Measurements from ENCODE around the gene RALGDS.

The RALGDS gene

DNA sequence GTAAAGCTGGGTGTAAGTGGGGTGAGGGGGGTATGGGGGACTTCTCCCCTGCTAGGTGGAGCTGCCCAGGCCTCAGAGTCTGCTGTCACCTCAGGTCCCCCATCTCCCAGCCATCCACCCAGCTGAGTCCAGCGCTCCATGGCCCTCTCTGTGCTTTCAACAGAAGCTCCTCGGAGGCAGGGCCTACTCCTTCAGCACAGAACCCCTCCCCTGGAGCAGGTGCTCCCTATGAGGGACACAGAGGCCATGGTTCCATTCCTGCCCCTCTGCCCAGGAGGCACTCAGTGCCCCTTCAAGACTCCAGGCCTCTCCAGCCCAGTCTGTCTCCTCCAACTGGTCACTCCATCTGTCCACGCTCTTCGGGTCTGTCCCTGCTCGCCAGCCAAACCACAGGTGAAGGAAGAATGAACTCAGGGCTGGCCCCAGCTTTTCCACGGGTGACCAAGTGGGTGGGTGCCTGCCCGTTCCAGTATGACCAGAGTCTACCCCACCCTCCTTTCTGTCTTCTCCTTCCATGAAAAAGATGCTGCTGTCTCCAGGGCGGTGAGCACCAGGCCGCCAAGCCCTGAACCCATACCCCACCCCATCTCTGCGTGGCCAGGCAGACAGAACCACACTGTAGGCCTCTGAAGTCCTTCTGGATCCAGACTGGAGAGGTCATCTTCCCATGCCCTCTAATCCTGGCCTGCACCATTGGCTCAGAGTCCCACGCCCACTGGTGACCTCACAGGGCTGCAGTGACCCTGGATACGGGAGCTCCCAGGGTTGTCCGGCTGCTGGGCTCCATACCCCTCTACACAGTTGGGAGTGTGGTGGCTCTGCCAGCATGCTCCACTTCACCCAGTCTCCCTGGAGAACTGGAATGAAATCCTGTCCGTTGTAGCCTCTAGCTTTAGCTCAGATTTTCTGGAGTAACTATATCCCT lies 30.8 kb upstream of the RALGDS start:
- DNase-seq (ENCODE audit: low read depth, low spot score) = no peak

DNA sequence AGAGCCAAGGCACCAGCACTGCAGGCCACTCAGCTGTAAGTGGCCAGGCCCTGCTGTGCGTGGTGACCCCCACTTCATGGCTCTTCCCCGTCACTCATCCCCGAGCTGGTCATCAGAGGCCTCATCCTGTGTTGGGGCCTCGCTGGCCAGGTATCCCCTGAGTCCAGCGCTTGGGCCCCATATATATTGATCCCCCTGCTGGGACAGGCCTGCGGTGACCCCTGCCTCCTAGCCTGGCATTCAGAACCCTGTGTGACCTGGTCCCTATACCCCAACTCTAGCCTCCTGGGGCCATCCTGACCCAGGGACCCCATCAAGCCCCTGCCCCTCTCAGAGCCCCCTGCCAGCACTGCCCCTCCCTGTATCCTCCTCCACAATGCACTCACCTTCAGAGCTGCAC lies 30.0 kb upstream of the RALGDS start:
- DNase-seq (ENCODE audit: low read depth, low spot score) = no peak

DNA sequence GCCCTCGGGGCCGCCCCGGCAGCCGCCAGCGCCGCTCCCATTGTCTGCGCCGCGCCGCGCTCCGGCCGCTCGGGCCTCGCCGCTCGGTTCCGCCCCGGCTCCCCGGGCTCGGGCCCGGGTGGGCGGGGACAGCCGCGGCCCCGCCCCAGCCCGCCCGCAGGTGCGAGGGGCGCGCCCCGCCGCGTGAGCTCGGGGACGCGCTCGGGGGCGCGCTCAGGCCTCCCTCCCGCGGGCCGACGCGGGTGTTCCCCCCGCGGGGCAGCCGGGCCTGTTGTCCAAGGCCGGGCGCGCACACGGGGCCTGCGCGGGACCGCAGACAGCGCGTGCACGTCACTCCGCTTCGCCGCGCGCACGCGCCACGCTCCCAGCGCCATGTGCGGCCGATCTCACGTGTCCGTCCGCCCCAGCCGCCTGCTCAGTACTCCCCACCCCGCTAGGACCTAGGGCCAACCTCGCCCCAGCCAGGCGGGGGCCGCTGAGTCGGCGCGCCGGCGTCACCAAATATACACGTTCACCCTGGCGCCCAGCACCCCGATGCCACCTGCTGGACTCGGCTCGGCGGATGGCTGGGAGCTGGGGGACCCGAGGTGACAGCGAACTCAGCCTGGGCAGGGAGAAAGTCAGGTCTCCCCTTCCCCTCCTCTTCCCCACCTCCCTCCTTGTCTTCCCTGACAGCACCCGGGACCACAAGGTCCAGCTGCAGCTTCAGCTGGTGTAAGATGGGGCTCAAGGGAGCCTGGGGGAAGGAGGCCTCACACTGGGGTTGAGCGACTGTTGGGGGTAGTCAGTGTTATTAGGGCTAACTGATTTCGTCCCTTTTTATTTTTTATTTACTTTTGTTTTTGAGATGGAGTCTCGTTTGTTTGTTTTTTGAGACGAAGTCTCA lies 28.3 kb upstream of the RALGDS start:
- DNase-seq (ENCODE audit: low read depth, low spot score) = peak; percentile 60

GRCh38 chr9:133148199-133149129 lies 27.4 kb upstream of the RALGDS start:
- no peak for DNase-seq (ENCODE audit: low read depth, low spot score)

- peak; percentile 66 for DNase-seq (ENCODE audit: low read depth, low spot score)
Measured at GRCh38 chr9:133147412-133148198, 26.6 kb upstream of the RALGDS start.

DNA sequence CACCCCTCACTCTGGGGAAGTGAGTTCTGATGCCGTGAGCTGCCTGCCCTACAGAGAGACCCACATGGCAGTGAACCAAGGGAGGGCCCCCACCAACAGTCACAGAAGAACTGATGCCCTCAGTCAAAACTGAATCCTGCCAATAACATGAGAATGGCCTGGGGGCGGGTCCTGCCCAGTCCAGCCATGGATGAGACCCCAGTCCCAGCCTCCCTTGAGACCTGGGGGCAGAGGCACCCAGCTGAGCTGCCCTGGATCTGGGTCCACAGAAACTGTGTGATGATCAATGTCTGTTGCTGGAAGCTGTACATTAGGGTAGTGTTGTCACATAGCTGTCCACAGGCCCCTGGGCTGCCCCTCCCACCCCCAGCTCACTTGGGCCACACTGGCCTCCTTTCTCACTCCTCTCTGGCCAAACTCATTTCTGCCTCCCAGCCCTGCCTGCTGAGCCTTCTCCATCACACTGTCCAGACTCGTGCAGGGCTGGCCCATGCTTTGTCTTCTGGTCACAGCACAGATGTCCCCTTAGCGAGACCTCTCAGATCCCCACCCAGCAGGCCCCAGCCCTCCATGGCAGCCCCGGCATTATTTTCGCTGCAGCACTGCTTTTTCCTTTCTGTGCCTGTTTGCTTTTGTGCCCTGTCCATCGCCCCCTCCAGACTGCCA lies 25.8 kb upstream of the RALGDS start:
- no peak for DNase-seq (ENCODE audit: low read depth, low spot score)

DNA sequence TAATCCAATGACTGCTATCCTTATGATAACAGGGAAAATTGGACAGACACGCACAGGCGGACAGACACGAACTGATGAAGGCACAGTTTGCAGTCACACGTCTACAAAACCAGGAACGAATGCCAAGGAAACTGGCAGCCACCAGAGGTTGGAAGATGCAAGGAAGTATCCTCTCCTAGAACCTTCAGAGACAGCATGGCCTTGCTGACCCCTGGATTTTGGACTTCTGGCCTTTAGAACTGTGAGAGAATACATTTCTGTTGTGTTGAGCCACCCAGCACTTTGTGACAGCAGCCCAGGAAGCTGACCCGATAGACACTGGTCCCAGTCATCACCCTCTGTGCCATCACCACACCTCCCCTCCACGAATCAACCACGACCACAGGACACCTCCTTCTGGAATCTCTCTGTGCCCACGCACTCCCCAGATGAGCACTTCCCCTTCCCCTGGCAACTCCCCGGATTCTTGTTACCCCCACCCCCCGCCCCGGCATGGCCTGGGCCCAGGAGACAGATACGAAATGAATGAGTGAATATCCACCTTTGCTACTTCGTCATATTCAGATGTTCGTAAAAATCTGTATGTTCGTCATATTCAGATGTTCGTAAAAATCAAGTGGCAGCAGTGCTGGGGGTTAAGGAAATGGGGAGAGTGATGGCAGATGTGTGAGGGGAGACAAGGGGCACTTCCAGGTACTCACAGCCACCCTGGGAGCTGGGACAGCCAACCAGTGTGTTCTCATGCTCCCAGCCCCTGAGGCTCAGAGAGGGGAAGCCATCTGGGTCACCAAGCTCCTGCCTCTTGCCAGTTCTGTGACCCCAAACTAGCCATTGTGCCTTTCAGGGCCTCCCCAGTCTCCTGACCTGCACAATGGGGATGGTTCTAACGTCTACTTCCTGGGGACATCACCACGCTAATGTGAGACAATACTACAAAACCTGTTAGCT lies 24.1 kb upstream of the RALGDS start:
- DNase-seq (ENCODE audit: low read depth, low spot score) = no peak

DNA sequence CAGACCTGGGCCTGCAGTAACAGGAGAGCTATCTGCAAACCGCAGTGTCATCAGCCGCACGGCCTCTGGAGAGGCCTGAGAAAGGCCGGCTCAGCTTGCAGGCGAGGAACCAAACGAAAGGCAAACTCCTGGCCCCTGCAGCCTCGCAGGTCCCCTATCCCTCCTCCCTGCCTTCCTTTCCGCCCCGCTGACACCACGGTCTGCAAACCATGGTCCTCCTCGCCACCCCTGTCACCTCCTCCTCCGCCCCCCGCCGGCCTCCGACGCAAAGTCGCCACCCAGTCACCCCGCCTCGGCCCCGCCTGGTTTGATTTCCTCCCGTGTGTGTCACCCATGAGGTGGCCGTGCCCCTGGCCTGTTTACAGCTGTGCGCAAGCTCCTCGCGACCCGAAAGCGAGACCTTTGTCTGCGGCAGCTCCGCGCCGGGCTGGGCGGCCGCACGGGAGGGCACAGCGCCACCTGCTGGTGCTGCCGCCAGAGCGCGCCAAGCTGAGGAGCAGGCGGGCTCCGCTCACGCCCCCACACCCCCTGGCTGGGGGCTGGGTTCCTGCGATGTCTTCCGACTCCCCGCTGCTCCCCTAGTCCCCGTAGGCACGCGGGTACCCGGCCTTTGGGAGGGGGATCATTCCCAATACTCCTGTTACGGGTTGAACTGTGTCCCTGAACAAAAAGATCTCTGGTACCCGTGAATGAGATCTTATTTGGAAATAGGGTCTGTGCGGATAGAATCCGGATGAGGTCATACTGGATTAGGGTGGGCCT lies 23.3 kb upstream of the RALGDS start:
- DNase-seq (ENCODE audit: low read depth, low spot score) = peak; percentile 83

DNA sequence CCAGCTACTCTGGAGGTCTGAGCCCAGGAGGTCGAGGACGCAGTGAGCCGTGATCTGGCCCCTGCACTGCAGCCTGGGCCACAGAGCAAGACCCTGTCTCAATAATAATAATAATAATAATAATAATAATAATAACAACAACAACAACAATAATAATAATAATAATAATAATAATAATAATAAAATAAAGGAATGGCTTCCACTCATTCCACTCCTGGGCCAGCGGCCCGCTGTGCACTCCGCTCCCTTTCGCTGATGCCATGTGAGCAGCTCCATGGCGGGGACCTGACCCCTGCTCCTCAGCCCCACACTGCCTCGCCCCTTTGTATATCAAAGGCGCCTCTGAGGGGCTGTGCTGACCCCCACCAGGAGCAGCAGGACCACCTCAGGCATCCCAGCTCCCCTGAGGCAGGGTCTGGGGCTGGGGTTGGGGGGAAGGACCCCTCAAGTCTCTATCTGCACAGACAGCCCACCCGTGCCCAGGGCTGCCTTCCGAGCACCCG lies 22.6 kb upstream of the RALGDS start:
- DNase-seq (ENCODE audit: low read depth, low spot score) = no peak

DNA sequence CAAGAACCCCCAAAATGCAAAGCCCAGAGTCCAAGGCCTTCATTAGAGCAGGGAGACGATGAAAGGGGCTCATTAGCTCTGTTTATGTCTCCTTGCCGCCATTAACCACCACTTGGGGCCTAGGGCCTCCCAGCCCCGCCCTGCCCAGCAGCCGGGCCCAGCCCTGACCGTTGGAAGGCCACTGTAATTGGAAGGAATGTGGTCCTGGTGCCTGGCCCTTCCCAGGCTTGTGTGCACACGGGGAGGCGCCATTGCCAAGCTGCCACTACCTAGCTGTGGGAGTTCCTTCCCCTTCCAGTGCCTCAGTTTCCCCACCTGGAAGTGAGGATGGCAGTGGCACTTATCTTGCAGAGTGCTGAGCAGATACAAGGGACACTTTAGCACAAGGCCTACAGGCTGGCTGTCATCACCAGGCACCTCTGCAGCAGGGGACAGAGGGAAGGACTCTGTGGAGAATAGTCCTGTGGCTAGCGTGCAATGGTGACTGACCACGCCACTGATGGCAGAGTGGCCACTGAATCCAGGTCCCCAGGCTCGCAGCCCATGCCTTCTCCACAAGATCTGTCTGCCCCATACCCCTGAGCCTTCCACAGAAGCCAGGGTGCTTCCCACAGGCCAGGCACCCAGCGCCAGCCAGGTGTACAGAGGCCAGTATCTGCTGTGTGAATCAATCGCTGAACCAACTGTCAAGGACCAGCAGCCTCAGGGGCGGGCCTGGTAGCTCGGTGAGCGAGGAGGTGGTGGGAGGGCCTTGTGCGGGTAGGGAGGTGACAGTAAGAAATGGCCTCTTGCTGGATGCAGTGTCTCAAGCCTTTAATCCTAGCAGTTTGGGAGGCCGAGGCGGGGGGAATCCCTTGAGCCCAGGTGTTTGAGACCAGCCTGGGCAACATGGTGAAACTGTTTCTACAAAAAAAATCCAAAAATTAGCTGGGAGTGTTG lies 21.9 kb upstream of the RALGDS start:
- no peak for DNase-seq (ENCODE audit: low read depth, low spot score)

- no peak for DNase-seq (ENCODE audit: low read depth, low spot score)
Measured at GRCh38 chr9:133141833-133142595, 21.0 kb upstream of the RALGDS start.

DNA sequence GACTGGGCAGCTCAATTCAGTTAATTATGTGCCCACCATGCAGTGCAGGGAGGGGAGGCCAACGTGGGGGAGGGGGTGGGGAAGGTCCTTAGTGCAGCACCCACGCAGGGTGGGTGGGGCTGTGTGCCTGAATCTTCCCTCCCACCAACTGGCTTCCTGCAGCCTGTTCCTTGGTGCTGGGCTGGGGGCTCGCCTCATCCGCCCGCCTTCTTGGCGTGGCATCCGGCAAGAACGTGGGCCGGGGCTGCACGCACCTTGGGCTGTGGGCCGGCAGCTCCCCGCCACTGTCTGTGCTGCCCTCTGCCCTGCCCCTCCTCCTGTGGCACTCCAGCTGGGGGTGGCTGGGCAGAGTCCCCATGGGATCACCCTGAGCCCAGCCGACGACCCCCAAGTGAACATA lies 19.6 kb upstream of the RALGDS start:
- DNase-seq (ENCODE audit: low read depth, low spot score) = no peak

DNA sequence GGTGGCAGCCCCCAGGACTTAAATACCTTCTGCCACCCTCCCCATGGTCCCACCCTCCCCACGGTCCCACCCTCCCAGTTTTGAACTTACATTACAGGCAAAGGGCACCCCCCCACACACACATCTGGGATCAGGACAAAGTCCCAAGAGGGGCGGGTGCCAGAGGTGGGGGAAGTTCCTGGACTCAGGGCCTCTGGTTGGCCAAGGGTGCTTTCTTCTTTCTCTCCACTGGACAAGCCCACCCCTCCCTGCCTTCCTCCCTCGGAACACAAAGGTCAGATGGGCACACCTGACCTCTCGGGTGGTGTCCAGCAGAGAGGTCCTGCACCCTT lies 19.1 kb upstream of the RALGDS start:
- no peak for DNase-seq (ENCODE audit: low read depth, low spot score)

DNA sequence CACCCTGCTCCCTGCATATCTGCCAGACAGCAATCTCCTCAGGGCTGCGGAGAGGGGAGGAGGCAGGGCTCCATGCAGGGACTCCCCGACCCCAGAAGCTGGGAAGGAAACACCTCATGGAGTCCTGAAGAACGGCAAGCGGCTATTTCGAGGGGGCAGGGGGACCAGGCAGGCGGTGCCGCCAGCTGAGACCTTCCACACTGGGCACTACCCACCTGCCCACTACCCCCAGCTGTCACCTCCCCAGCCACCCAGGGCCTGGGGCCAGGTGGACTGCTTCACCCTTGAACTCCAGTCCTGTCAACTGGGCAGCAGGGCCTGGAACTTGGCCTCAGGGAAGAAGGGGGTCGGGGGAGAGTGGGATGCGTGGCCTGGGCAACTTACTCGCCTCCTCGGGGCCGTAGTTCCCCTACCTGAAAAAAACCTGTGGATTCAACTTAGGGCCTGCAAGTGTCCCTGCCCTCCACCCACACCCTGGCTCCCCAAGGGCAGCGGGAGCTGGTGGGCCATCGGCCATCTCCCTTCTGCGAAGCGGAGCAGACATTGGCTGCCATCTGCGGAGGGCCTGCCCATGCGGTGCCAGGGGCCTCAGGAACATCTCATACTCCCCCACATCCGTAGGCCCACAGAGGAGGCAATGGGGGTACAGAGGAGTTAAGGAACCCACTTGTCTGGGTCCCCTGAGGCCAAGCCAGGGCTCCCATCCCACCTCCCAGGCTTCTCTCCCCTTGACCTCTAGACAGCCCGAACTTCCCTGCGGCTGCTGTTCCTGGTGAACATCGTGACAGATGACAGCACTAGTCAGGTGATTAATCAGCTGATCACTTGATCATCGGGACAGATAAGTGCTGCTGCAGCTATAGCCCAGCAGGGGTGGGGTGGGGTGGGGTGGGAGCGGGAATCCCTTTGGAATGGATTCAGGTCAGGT lies 18.5 kb upstream of the RALGDS start:
- no peak for DNase-seq (ENCODE audit: low read depth, low spot score)

All from activated naive CD8-positive, alpha-beta T cell treated with anti-CD3 and anti-CD28 coated beads, Interleukin-2, amount 50 U/mL, for 16 hours (primary cell).